Activated CD4-positive, alpha-beta T cell treated with anti-CD3 and anti-CD28 coated beads, Interleukin-2, amount 50 U/mL, for 24 hours (primary cell): ENCODE measurements around the gene SCGB1D1.
A peak's percentile ranks its signal among the peaks of the same experiment; 100 is the strongest.
"Not testable (repeated sequence)": the region's sequence is repeated elsewhere in the genome, so short reads cannot be mapped to it uniquely, and the experiment has no call there.

Experiments used
- DNase-seq, 2 donors: peaks; one replicate each; pipeline ENCODE4 v3.0.0-alpha.2; 2020; ENCODE audit warnings: low read depth in 1 of 2, low spot score in 1 of 2

Gene SCGB1D1

GRCh38 chr11:62166371-62166770, 23.6 kb upstream of the SCGB1D1 start:
- DNase-seq: no peak

- no peak for DNase-seq
Measured at GRCh38 chr11:62169448-62169847, 20.6 kb upstream of the SCGB1D1 start.

DNA sequence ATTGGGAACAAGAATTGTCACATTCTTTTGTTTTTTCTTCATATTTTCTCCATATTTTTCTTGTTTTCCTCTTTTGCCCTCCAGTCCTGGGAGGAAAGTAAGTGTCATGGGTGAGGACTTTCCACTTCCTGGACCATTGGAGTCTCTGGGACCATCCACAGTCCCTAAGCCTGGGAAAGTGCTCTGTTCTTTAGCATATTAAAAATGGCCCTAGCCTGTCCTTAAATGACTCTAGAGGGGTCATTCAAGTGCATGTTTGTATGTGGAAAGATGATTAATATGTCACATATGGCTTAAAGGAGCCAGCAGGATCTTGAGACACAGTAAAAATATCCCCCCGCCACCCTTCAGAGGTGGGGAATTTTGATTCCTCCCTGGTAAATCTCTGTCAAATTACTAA, 20.1 kb upstream of the SCGB1D1 start:
- no peak for DNase-seq

GRCh38 chr11:62171261-62171723, 18.7 kb upstream of the SCGB1D1 start:
- peak; percentile 35 to 71 for DNase-seq

DNA sequence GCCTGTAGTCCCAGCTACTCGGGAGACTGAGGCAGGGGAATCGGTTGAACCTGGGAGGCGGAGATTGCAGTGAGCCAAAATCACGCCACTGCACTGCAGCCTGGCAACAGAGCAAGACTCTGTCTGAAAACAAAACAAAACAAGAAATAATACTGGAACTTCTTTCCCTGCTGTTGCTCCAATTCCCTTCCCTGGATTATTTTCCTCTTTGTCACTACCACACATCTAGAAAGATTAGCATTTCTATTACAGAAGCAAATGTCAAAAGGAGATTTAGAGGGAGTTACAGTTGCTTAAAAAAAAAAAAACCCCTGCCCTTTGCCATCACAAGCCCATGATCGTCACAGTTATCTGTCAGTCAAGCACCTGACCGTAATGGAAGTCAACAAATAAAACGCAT, 17.7 kb upstream of the SCGB1D1 start:
- no peak for DNase-seq

GRCh38 chr11:62176766-62177165, 13.2 kb upstream of the SCGB1D1 start:
- no peak for DNase-seq

- DNase-seq: no peak
Measured at GRCh38 chr11:62179995-62180394, 10.0 kb upstream of the SCGB1D1 start.

DNA sequence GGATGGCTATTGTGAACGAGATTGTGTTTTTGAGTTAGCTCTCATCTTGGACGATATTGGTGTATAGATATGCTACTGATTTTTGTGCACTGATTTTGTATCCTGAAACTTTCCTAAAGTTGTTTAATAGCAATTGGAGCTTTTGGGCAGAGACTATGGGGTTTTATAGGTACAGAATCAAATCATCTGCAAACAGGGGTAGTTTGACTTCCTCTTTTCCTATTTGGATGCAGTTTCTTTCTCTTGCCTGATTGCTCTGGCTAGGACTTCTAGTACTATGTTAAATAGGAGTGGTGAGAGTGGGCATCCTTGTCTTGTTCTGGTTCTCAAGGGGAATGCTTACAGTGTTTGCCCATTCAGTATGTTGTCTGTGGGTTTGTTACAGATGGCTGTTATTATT, 8.9 kb upstream of the SCGB1D1 start:
- no peak for DNase-seq

GRCh38 chr11:62182147-62182891, 7.7 kb upstream of the SCGB1D1 start:
- DNase-seq: no peak

- no peak for DNase-seq
Measured at GRCh38 chr11:62186195-62186594, 3.8 kb upstream of the SCGB1D1 start.

DNA sequence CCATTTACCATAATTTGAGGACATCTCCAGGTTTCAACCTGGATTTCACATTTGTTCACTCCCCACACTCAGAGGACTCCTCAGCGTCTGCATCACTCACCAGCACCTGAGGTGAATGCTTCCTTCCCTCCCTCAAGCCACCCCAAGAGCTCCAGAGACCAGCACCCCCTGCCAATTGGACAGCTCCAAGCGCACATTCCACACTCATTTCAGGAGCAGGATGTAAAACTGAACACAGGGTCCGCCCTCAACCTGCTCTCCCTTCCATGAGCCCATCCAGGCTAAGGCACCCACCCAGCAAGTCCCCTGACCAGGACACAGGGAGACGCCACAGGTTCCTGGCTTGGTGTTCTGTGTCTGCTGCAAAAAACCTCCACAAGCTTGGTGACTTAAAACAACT, 3.9 kb downstream of the SCGB1D1 start:
- no peak for DNase-seq

DNA sequence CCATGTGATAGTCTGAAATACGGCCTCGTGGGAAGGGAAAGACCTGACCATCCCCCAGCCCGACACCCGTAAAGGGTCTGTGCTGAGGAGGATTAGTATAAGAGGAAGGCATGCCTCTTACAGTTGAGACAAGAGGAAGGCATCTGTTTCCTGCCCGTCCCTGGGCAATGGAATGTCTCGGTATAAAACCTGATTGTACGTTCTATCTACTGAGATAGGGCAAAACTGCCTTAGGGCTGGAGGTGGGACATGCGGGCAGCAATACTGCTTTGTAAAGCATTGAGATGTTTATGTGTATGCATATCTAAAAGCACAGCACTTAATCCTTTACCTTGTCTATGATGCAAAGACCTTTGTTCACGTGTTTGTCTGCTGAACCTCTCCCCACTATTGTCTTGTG, 5.0 kb downstream of the SCGB1D1 start:
- not testable (repeated sequence) for DNase-seq

- no peak for DNase-seq
Measured at GRCh38 chr11:62195945-62196344, 5.9 kb downstream of the SCGB1D1 start.

DNA sequence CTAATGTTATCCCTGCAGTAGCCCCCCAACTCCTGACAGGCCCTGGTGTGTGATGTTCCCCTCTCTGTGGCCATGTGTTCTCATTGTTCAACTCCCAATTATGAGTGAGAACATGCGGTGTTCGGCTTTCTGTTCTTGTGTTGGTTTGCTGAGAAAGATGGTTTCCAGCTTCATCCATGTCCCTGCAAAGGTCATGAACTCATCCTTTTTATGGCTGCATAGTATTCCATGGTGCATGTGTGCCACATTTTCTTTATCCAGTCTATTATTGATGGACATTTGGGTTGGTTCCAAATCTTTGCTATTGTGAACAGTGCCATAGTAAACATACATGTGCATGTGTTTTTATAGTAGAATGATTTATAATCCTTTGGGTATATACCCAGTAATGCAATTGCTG, 7.4 kb downstream of the SCGB1D1 start:
- not testable (repeated sequence) for DNase-seq

DNA sequence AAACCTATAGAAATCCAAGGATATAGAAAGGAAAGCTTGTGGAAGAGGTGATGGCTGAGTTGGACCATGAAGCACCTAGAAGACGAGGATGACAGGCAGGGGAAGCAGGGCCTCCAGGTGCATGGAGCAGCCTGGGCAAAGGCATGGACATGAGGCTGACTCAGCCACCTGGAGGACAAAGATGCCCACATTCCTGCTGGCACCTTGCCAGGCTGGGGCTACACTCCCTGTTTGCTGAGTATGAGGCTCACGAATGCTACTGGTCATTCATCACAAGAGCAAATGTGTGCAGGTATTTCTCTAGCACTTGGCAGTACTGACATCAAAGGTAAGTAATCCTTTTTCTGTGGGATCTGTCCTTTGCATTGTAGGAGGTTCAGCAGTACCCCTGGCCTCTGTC, 11.4 kb downstream of the SCGB1D1 start:
- DNase-seq: no peak

DNA sequence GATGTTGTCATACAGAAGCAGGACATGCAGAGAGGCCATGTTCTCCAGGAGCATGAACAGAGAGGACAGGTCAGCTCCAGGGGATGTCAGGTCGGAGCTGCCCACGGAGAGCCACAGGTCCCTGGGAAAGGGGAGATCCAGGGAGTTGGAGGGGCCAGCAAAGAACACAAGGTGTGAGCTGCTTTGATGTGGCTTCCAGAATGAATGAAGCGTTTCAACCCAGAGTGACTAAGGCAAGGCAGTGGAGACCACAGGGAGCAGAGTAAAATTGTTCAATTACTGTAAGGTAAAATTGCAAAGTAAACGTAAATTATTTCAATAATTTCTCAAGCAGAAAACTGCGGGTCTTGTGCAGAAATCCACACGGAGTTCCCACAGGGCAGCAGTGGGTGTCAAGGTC, 12.9 kb downstream of the SCGB1D1 start:
- DNase-seq: no peak

GRCh38 chr11:62204430-62204829, 14.4 kb downstream of the SCGB1D1 start:
- DNase-seq: no peak

DNA sequence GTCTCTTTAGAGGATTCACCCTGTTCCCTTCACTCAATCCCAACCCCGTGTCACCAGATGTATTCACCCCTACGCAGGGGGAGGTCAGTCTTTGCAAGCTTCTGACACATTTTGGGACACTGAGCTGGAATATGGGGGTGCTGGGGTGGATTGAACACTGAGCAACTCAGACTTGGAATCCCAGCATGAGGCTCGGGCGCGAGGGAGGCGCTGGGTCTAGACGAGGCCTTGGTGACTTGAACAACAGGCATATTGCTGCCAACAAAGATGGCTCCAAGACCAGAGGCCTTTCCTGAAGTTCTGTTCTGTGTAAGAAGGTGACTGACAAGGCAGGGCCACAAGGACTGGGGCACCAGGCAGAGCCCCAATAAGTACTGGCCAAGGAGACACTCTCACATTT, 15.4 kb downstream of the SCGB1D1 start:
- DNase-seq: no peak

DNA sequence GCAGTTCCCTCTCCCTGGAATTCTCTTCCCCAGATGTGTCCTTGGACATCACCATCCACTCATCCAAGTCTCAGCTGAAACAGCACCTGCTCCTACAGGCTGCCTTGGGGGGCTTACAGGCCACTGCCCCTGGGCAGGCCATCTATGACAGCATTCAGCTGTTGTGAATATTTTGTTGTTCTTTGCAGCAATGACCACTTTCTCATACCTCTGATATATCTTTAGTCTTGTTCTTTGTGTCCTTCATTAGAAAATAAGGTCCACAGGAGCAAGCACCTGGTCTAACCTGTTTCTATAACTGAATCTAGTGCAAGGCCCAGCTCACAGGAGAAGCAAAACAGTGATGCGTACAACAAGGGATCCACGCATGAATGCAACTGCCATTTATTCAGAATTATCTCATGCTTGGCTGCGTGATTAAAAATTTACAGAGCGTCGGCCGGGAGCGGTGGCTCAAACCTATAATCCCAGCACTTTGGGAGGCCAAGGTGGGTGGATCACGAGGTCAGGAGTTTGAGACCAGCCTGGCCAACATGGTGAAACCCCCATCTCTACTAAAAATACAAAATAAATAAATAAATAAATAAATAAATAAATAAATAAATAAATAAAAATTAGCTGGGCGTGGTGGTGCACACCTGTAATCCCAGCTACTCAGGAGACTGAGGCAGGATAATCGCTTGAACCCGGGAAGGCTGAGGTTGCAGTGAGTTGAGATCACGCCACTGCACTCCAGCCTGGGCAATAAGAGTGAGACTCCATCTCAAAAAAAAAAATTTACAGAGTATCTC, 16.5 kb downstream of the SCGB1D1 start:
- not testable (repeated sequence) for DNase-seq

- DNase-seq: no peak
Measured at GRCh38 chr11:62208785-62209144, 18.7 kb downstream of the SCGB1D1 start.

DNA sequence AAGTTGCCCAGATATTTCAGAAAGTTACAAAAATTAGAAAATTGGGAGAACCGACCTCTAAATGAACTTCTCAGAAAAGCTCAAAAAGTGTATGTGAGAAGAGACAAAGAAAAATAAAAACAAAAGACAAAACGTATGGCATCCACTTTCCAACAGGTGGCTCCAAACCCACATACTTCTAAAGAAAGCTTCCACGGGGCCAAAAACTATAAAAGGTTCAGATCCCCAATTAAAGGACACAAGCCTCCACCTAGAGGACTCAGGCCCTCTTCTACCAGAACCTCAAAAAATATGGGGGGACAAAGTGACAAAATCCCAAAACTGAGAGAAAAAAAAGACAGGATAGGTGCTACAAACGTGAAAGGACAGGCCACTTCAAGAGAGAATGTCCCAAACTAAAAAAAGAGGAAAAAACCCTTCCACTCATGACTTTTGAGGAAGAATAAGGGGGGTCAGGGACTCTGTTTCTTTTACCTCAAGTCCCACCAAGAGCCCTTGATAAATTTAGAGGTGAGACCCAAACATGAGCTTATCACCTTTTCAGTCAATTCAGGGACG, 27.3 kb downstream of the SCGB1D1 start:
- no peak for DNase-seq

GRCh38 chr11:62221498-62221897, 31.5 kb downstream of the SCGB1D1 start:
- no peak for DNase-seq
